Esophagus muscularis mucosa (tissue), 4 donors: ENCODE measurements around the gene APPL2. TPM values are rescaled to one million over a fixed set of nuclear protein-coding genes. Genes with fewer than 3 reads are reported as not detected.

Experiments used
- DNase-seq: peaks from one replicate; pipeline ENCODE4 v3.0.0-alpha.2; 2017; ENCODE audit errors: extremely low spot score
- H3K27ac ChIP-seq, 4 donors: fragments of 200-600 bp; sonication (generic); replicated peaks in 1 of 4; 1 replicate in 3 of 4; 2 replicates in 1 of 4; pipeline ENCODE4 v1.5.1; 2016 to 2019; ENCODE audit warnings: mild to moderate bottlenecking in 1 of 4
- H3K27me3 ChIP-seq, 4 donors: fragments of 200-600 bp; sonication (generic); one replicate each; pipeline versions ENCODE4 v1.5.1 to v1.6.0; 2016 to 2019
- H3K36me3 ChIP-seq, 4 donors: fragments of 200-600 bp; sonication (generic); one replicate each; pipeline ENCODE4 v1.5.1; 2016 to 2019
- H3K4me1 ChIP-seq, 4 donors: fragments of 200-600 bp; sonication (generic); one replicate each; pipeline ENCODE4 v1.5.1; 2016 to 2019
- H3K4me3 ChIP-seq, 4 donors: fragments of 200-600 bp; sonication (generic); 1 replicate in 2 of 4; 2 replicates in 2 of 4; pipeline ENCODE4 v1.5.1; 2016 to 2019; ENCODE audit warnings: mild to moderate bottlenecking in 4 of 4, moderate library complexity in 1 of 4
- H3K9me3 ChIP-seq, 4 donors: fragments of 200-600 bp; sonication (generic); 1 replicate in 3 of 4; 2 replicates in 1 of 4; pipeline ENCODE4 v1.5.1; 2016 to 2019
- CTCF ChIP-seq, 3 experiments: fragments of 200-600 bp in 2 of 3; fragments of 450-650 bp in 1 of 3; sonication (generic) in 2 of 3; IDR thresholded peaks; one replicate each; pipeline ENCODE4 v1.5.1; 2017 to 2019; ENCODE audit warnings: antibody characterized with exemption in 3 of 3, mild to moderate bottlenecking in 2 of 3, moderate library complexity in 1 of 3
- EP300 ChIP-seq: sonication (generic); formaldehyde crosslinking; IDR thresholded peaks from one replicate; pipeline ENCODE4 v1.6.1; 2017; ENCODE audit warnings: antibody characterized with exemption
- POLR2A ChIP-seq: fragments of 450-650 bp; IDR thresholded peaks from one replicate; pipeline ENCODE4 v1.6.1; 2017; ENCODE audit warnings: antibody characterized with exemption, moderate library complexity, mild to moderate bottlenecking, low read depth
- POLR2AphosphoS5 ChIP-seq, 2 donors: sonication (generic); formaldehyde crosslinking; IDR thresholded peaks; one replicate each; pipeline ENCODE4 v1.6.1; 2017; ENCODE audit warnings: antibody characterized with exemption in 2 of 2
- WGBS: methylation state at CpG from one replicate; pipeline ENCODE4 v1.1.5; 2018; 5-methylcytosine and 5-hydroxymethylcytosine counted together
- intact Hi-C: fragments of 100-400 bp; cut with DNase I; formaldehyde crosslinking; loops from one replicate; pipeline ENCODE4 v1.15.1; 2023
- total RNA-seq, 4 donors: library from RNA; depleted of rRNA; stranded (reverse); fragments of >200 nt; gene quantifications; one replicate each; pipeline versions ENCODE4 v1.1.0 to v1.2.1, GENCODE V29; 2016

APPL2 gene
- total RNA-seq, 4 donors from 2014 or later = 16.6 to 30.0 (median 23.3) TPM

- Histone ChIP-seq H3K4me3 (no peak overlapping the region), H3K4me1 (peaks cover 41 to 83% (median 57%) of the 10 kb centered on the region in 4 donors), H3K27me3 (no peaks in the 10 kb centered on the region), H3K36me3 (peaks cover 5 to 47% (median 33%) of the 10 kb centered on the region in 4 donors), H3K9me3 (no peaks in the 10 kb centered on the region), H3K27ac (no peak overlapping the region)
- TF ChIP-seq POLR2AphosphoS5 (IDR thresholded peaks at IDR 0.05) (no peak), EP300 (no peak)
- DNase-seq = no peak
- 88% methylated on average over 18 of the region's 19 CpGs for WGBS
- intact Hi-C loops = no loop called here
Observed at GRCh38 chr12:105221583-105222283, 14.2 kb downstream of the APPL2 start.

- no peak for DNase-seq
- Histone ChIP-seq H3K4me3 (no peak overlapping the region), H3K36me3 (peaks cover 9 to 51% (median 41%) of the 10 kb centered on the region in 4 donors), H3K27me3 (no peaks in the 10 kb centered on the region), H3K9me3 (no peaks in the 10 kb centered on the region), H3K4me1 (peaks cover 33 to 75% (median 50%) of the 10 kb centered on the region in 4 donors), H3K27ac (no peak overlapping the region)
- TF ChIP-seq CTCF (IDR thresholded peaks at IDR 0.05) (no peak), POLR2A (no peak), POLR2AphosphoS5 (IDR thresholded peaks at IDR 0.05) (no peak), EP300 (no peak)
- 93% methylated on average over 3 of the region's 3 CpGs for WGBS
- intact Hi-C loops = no loop called here
Observed at GRCh38 chr12:105220929-105221290, 15.1 kb downstream of the APPL2 start.

GRCh38 chr12:105220150-105220928 lies 15.6 kb downstream of the APPL2 start:
- WGBS = 99% methylated on average over 6 of the region's 6 CpGs
- peaks cover 9 to 57% (median 47%) of the 10 kb centered on the region in 4 donors for H3K36me3 ChIP-seq
- no peak for DNase-seq
- H3K27ac ChIP-seq = no peak overlapping the region
- no peak overlapping the region for H3K4me3 ChIP-seq
- H3K4me1 ChIP-seq = peaks cover 27 to 69% (median 45%) of the 10 kb centered on the region in 4 donors
- TF ChIP-seq POLR2AphosphoS5 (IDR thresholded peaks at IDR 0.05) = no peak
- TF ChIP-seq POLR2A = no peak
- no peak for TF ChIP-seq EP300
- no peak for TF ChIP-seq CTCF (IDR thresholded peaks at IDR 0.05)
- H3K9me3 ChIP-seq = no peaks in the 10 kb centered on the region
- intact Hi-C loops = no loop called here
- H3K27me3 ChIP-seq = no peaks in the 10 kb centered on the region

- Histone ChIP-seq H3K4me1 (peaks cover 27 to 62% (median 41%) of the 10 kb centered on the region in 4 donors), H3K4me3 (no peak overlapping the region), H3K27ac (no peak overlapping the region), H3K36me3 (peaks cover 9 to 66% (median 53%) of the 10 kb centered on the region in 4 donors), H3K9me3 (no peaks in the 10 kb centered on the region), H3K27me3 (no peaks in the 10 kb centered on the region)
- DNase-seq = no peak
- WGBS = 66% methylated on average over 4 of the region's 4 CpGs
- intact Hi-C loops = no loop called here
- TF ChIP-seq CTCF (IDR thresholded peaks at IDR 0.05) (no peak), EP300 (no peak), POLR2A (no peak), POLR2AphosphoS5 (IDR thresholded peaks at IDR 0.05) (no peak)
Observed at GRCh38 chr12:105219261-105220028, 16.5 kb downstream of the APPL2 start.
